Measurements from ENCODE around the gene DCTPP1.

DNA sequence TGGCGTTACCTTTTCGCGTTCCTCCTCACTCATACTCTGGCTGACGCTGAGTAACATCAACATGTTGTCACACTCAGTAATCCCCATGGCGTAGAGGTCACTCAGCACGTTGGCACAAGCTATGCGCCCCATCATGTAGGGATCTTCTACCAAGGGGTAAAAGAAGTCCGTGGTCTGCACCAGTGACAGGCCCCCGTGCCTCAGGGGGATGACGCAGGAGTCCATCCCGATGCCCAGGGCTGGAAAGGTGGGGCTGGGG is 15.2 kb upstream of the DCTPP1 start:
- TF ChIP-seq, protein P1, sequence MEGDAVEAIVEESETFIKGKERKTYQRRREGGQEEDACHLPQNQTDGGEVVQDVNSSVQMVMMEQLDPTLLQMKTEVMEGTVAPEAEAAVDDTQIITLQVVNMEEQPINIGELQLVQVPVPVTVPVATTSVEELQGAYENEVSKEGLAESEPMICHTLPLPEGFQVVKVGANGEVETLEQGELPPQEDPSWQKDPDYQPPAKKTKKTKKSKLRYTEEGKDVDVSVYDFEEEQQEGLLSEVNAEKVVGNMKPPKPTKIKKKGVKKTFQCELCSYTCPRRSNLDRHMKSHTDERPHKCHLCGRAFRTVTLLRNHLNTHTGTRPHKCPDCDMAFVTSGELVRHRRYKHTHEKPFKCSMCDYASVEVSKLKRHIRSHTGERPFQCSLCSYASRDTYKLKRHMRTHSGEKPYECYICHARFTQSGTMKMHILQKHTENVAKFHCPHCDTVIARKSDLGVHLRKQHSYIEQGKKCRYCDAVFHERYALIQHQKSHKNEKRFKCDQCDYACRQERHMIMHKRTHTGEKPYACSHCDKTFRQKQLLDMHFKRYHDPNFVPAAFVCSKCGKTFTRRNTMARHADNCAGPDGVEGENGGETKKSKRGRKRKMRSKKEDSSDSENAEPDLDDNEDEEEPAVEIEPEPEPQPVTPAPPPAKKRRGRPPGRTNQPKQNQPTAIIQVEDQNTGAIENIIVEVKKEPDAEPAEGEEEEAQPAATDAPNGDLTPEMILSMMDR (IDR thresholded peaks at IDR 0.05), result no peak
- no peak for TF ChIP-seq POLR2A (IDR thresholded peaks at IDR 0.05)
